Panc1 (cell line): ENCODE measurements around the gene DVL2.

Experiments used
- CTCF ChIP-seq: fragments of 450-650 bp; IDR thresholded peaks from 2 replicates; pipeline ENCODE4 v1.5.1; 2017; ENCODE audit warnings: mild to moderate bottlenecking
- POLR2AphosphoS5 ChIP-seq: IDR thresholded peaks from 2 replicates; pipeline ENCODE4 v1.6.1; 2012; ENCODE audit warnings: mild to moderate bottlenecking, low read depth, low read length, moderate library complexity
- TF ChIP-seq, protein P1 (sequence below), 2 experiments: IDR thresholded peaks; 2 replicates each; pipeline ENCODE4 v1.6.1; 2011 to 2012; ENCODE audit warnings: low read depth in 2 of 2, control low read depth in 1 of 2, low read length in 1 of 2, mild to moderate bottlenecking in 1 of 2, moderate library complexity in 1 of 2; ENCODE audit not compliant: insufficient read depth in 1 of 2

DNA sequence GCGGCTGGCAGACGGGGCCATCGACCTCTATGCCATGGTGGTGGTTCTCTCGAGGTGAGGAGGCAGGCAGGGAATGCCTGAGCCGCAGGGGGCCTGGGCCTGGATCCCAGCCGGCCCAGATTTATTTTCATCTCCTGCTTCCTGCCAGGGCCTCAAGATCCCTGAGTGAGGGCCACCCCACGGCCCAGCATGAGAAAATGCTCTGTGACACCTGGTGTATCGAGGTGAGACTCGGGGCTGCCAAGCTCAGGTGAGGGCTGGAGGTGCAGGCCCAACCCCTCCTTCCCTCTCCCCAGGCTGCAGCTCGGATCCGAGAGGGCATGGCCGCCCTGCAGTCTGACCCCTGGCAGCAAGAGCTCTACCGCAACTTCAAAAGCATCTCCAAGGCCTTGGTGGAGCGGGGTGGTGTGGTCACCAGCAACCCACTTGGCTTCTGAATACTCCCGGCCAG lies 9.6 kb downstream of the DVL2 start:
- TF ChIP-seq POLR2AphosphoS5, result no peak
- TF ChIP-seq, protein P1, sequence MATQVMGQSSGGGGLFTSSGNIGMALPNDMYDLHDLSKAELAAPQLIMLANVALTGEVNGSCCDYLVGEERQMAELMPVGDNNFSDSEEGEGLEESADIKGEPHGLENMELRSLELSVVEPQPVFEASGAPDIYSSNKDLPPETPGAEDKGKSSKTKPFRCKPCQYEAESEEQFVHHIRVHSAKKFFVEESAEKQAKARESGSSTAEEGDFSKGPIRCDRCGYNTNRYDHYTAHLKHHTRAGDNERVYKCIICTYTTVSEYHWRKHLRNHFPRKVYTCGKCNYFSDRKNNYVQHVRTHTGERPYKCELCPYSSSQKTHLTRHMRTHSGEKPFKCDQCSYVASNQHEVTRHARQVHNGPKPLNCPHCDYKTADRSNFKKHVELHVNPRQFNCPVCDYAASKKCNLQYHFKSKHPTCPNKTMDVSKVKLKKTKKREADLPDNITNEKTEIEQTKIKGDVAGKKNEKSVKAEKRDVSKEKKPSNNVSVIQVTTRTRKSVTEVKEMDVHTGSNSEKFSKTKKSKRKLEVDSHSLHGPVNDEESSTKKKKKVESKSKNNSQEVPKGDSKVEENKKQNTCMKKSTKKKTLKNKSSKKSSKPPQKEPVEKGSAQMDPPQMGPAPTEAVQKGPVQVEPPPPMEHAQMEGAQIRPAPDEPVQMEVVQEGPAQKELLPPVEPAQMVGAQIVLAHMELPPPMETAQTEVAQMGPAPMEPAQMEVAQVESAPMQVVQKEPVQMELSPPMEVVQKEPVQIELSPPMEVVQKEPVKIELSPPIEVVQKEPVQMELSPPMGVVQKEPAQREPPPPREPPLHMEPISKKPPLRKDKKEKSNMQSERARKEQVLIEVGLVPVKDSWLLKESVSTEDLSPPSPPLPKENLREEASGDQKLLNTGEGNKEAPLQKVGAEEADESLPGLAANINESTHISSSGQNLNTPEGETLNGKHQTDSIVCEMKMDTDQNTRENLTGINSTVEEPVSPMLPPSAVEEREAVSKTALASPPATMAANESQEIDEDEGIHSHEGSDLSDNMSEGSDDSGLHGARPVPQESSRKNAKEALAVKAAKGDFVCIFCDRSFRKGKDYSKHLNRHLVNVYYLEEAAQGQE (IDR thresholded peaks at IDR 0.05; ENCODE audit: insufficient read depth in 1 of 2, low read depth in 2 of 2, low read length in 1 of 2), result no peak
- TF ChIP-seq CTCF, result no peak
